AG04450 (cell line): ENCODE measurements around the gene CDC42. TPM values are rescaled to one million over a fixed set of nuclear protein-coding genes. Genes with fewer than 3 reads are reported as not detected.

Source experiments
- CTCF ChIA-PET: fragments of 300-600, 350-600 bp; formaldehyde crosslinking; extraction: SDS; loops from one replicate; lab custom pipeline; 2022; ENCODE audit warnings: antibody characterized with exemption, inconsistent platforms; lab: Charles Lee
- POLR2A ChIA-PET: fragments of 350-600 bp; formaldehyde crosslinking; extraction: SDS; loops from one replicate; lab custom pipeline; 2021; ENCODE audit warnings: antibody characterized with exemption, inconsistent platforms; lab: Yijun Ruan, JAX
- DNase-seq: peaks from one replicate; pipeline ENCODE4 v3.0.0-alpha.2; 2011; ENCODE audit warnings: low read depth, low spot score
- H3K27ac ChIP-seq: one replicate; pipeline ENCODE4 v1.5.1; 2012; ENCODE audit warnings: low read depth, low read length, control low read depth
- H3K27me3 ChIP-seq: one replicate; pipeline ENCODE4 v1.6.0; 2012; ENCODE audit warnings: low read length; ENCODE audit not compliant: control insufficient read depth, insufficient read depth
- H3K4me3 ChIP-seq: 2 replicates; pipeline ENCODE4 v1.5.1; 2011; ENCODE audit warnings: mild to moderate bottlenecking, low read depth, low read length, control low read depth
- H3K9me3 ChIP-seq: 2 replicates; pipeline ENCODE4 v1.5.1; 2012; ENCODE audit warnings: low read length; ENCODE audit not compliant: control insufficient read depth, insufficient read depth
- CTCF ChIP-seq: IDR thresholded peaks from 2 replicates; pipeline ENCODE4 v1.5.1; 2011; ENCODE audit warnings: low read depth, low read length, control low read depth, inconsistent platforms
- polyA plus RNA-seq: library from polyadenylated mRNA; depleted of rRNA; stranded (reverse); fragments of >200 nt; gene quantifications from 2 replicates; pipeline ENCODE4 v1.2.3, GENCODE V29; 2011

Gene CDC42
- polyA plus RNA-seq, 1 experiment, result 400 TPM

GRCh38 chr1:22098752-22099151, 46.2 kb downstream of the CDC42 start:
- Histone ChIP-seq H3K27ac (no peak overlapping the region), H3K9me3 (no peaks in the 10 kb centered on the region), H3K27me3 (no peaks in the 10 kb centered on the region), H3K4me3 (no peak overlapping the region)
- ChIA-PET CTCF (interaction anchor here (1.5 kb wide), 1 partner anchor 318 kb away, joined by 6 read pairs; no protein-coding TSS in a partner anchor), POLR2A (no interaction called here)
- TF ChIP-seq CTCF, result no peak
- no peak for DNase-seq

- no peak for DNase-seq
- Histone ChIP-seq H3K27ac (no peak overlapping the region), H3K9me3 (no peaks in the 10 kb centered on the region), H3K4me3 (no peak overlapping the region), H3K27me3 (no peaks in the 10 kb centered on the region)
- TF ChIP-seq CTCF, result no peak
- ChIA-PET CTCF (interaction anchor here (1.1 kb wide), 1 partner anchor 316 kb away, joined by 3 read pairs; no protein-coding TSS in a partner anchor), POLR2A (no interaction called here)
These were observed 47.7 kb downstream of the CDC42 start for GRCh38 chr1:22100168-22100567.

- Histone ChIP-seq H3K9me3 (no peaks in the 10 kb centered on the region), H3K27ac (no peak overlapping the region), H3K4me3 (no peak overlapping the region), H3K27me3 (no peaks in the 10 kb centered on the region)
- POLR2A ChIA-PET, result no interaction called here
- TF ChIP-seq CTCF, result no peak
- CTCF ChIA-PET, result interaction anchor here (0.6 kb wide), 1 partner anchor 319 kb away, joined by 3 read pairs; no protein-coding TSS in a partner anchor
- no peak for DNase-seq
These were observed 48.7 kb downstream of the CDC42 start for GRCh38 chr1:22101199-22101598.

GRCh38 chr1:22101995-22102394, 49.5 kb downstream of the CDC42 start:
- Histone ChIP-seq H3K27ac (no peak overlapping the region), H3K27me3 (no peaks in the 10 kb centered on the region), H3K9me3 (no peaks in the 10 kb centered on the region), H3K4me3 (no peak overlapping the region)
- POLR2A ChIA-PET, result no interaction called here
- TF ChIP-seq CTCF, result no peak
- CTCF ChIA-PET, result interaction anchor here (0.7 kb wide), 1 partner anchor 380 kb away, joined by 3 read pairs; no protein-coding TSS in a partner anchor
- no peak for DNase-seq

GRCh38 chr1:22102746-22103145, 50.2 kb downstream of the CDC42 start:
- no peak for DNase-seq
- ChIA-PET POLR2A (no interaction called here), CTCF (interaction anchor here (0.7 kb wide), 1 partner anchor 379 kb away, joined by 3 read pairs; no protein-coding TSS in a partner anchor)
- no peak for TF ChIP-seq CTCF
- H3K4me3 ChIP-seq, result no peak overlapping the region
- no peak overlapping the region for H3K27ac ChIP-seq
- no peaks in the 10 kb centered on the region for H3K9me3 ChIP-seq
- H3K27me3 ChIP-seq, result no peaks in the 10 kb centered on the region
